Measurements from ENCODE around the gene TMCO2.

- TF ChIP-seq EZH2phosphoT487 (IDR thresholded peaks at IDR 0.05; ENCODE audit: borderline replicate concordance, low read depth, low read length), result no peak
- no peak for TF ChIP-seq CTCF (conservative IDR thresholded peaks at IDR 0.05; ENCODE audit: low read length)
Observed at GRCh38 chr1:40265919-40266318, 18.2 kb downstream of the TMCO2 start.

Measured in OCI-LY7 (cell line).